Islet of Langerhans (tissue), 1 donor: Measurements from ENCODE around the gene CEP70.
"Not testable (repeated sequence)": the region's sequence is repeated elsewhere in the genome, so short reads cannot be mapped to it uniquely, and the experiment has no call there.

ENCODE experiments used
- FAIRE-seq: peaks from one replicate; lab custom pipeline; 2011; peaks lifted over from hg19 to GRCh38; lab: Jason Lieb, UNC

CEP70 gene

GRCh38 chr3:138468451-138468850, 125.6 kb downstream of the CEP70 start:
- no peak for FAIRE-seq

GRCh38 chr3:138467931-138468330, 126.1 kb downstream of the CEP70 start:
- no peak for FAIRE-seq

- FAIRE-seq, result no peak
These were observed 128.1 kb downstream of the CEP70 start for GRCh38 chr3:138465925-138466324.

GRCh38 chr3:138465451-138465850, 128.6 kb downstream of the CEP70 start:
- FAIRE-seq, result no peak

GRCh38 chr3:138464491-138464860, 129.6 kb downstream of the CEP70 start:
- no peak for FAIRE-seq

- FAIRE-seq, result no peak
These were observed 130.2 kb downstream of the CEP70 start for GRCh38 chr3:138463724-138464490.

GRCh38 chr3:138461896-138462295, 132.2 kb downstream of the CEP70 start:
- FAIRE-seq, result no peak

- no peak for FAIRE-seq
These were observed 132.8 kb downstream of the CEP70 start for GRCh38 chr3:138461246-138461645.

- FAIRE-seq, result no peak
These were observed 133.4 kb downstream of the CEP70 start for GRCh38 chr3:138460536-138461205.

GRCh38 chr3:138459619-138460535, 134.2 kb downstream of the CEP70 start:
- FAIRE-seq, result no peak

GRCh38 chr3:138458774-138459499, 135.1 kb downstream of the CEP70 start:
- FAIRE-seq, result no peak

- FAIRE-seq, result no peak
These were observed 136.0 kb downstream of the CEP70 start for GRCh38 chr3:138457863-138458735.

GRCh38 chr3:138456961-138457862, 136.8 kb downstream of the CEP70 start:
- no peak for FAIRE-seq

- no peak for FAIRE-seq
These were observed 138.0 kb downstream of the CEP70 start for GRCh38 chr3:138455801-138456716.

GRCh38 chr3:138453940-138454339, 140.1 kb downstream of the CEP70 start:
- not testable (repeated sequence) for FAIRE-seq

- FAIRE-seq, result no peak
These were observed 141.6 kb downstream of the CEP70 start for GRCh38 chr3:138452436-138452835.

GRCh38 chr3:138451595-138452162, 142.4 kb downstream of the CEP70 start:
- no peak for FAIRE-seq

- FAIRE-seq, result no peak
These were observed 143.2 kb downstream of the CEP70 start for GRCh38 chr3:138450704-138451424.
